Measurements from ENCODE around the gene FOXE1. TPM values are rescaled to one million over a fixed set of nuclear protein-coding genes. Genes with fewer than 3 reads are reported as not detected.

FOXE1 gene
- total RNA-seq, 3 donors from 2014 or later: not detected

- no peaks in the 10 kb centered on the region for H3K4me1 ChIP-seq (ENCODE audit: low read depth)
- intact Hi-C loops (cut with DNase I, micrococcal nuclease): no loop called here
Observed at GRCh38 chr9:97868859-97869258, 15.8 kb downstream of the FOXE1 start.

GRCh38 chr9:97873425-97873824 lies 20.4 kb downstream of the FOXE1 start:
- no peaks in the 10 kb centered on the region for H3K4me1 ChIP-seq (ENCODE audit: low read depth)
- no peaks in the 10 kb centered on the region for H3K36me3 ChIP-seq (ENCODE audit: low read depth)
- no peak for TF ChIP-seq CTCF (IDR thresholded peaks at IDR 0.05)
- ATAC-seq: no peak
- intact Hi-C loops (cut with DNase I, micrococcal nuclease): no loop called here
- DNase-seq: no peak
- H3K4me3 ChIP-seq: no peak overlapping the region
- H3K9me3 ChIP-seq: no peaks in the 10 kb centered on the region

More at GRCh38 chr9:97868859-97869258, 15.8 kb downstream of the FOXE1 start:
- DNase-seq: no peak
- no peak overlapping the region for H3K4me3 ChIP-seq
- ATAC-seq: no peak
- no peaks in the 10 kb centered on the region for H3K36me3 ChIP-seq (ENCODE audit: low read depth)
- TF ChIP-seq CTCF (IDR thresholded peaks at IDR 0.05): no peak
- peaks cover 17% of the 10 kb centered on the region for H3K9me3 ChIP-seq

- TF ChIP-seq CTCF (IDR thresholded peaks at IDR 0.05): no peak
- no peaks in the 10 kb centered on the region for H3K9me3 ChIP-seq
- intact Hi-C loops (cut with DNase I, micrococcal nuclease): no loop called here
- H3K36me3 ChIP-seq (ENCODE audit: low read depth): no peaks in the 10 kb centered on the region
- no peak overlapping the region for H3K4me3 ChIP-seq
- ATAC-seq (no peak), DNase-seq (no peak)
- no peaks in the 10 kb centered on the region for H3K4me1 ChIP-seq (ENCODE audit: low read depth)
Observed at GRCh38 chr9:97873882-97874281, 20.9 kb downstream of the FOXE1 start.

GRCh38 chr9:97874624-97875023 lies 21.6 kb downstream of the FOXE1 start:
- Histone ChIP-seq H3K36me3 (ENCODE audit: low read depth) (no peaks in the 10 kb centered on the region), H3K4me3 (no peak overlapping the region), H3K4me1 (ENCODE audit: low read depth) (no peaks in the 10 kb centered on the region), H3K9me3 (no peaks in the 10 kb centered on the region)
- no peak for TF ChIP-seq CTCF (IDR thresholded peaks at IDR 0.05)
- no peak for ATAC-seq
- intact Hi-C loops (cut with DNase I, micrococcal nuclease): no loop called here
- DNase-seq: no peak

- no peaks in the 10 kb centered on the region for H3K9me3 ChIP-seq
- intact Hi-C loops (cut with DNase I, micrococcal nuclease): no loop called here
- no peak for DNase-seq
Observed at GRCh38 chr9:97875111-97875510, 22.1 kb downstream of the FOXE1 start.

More at GRCh38 chr9:97875111-97875510, 22.1 kb downstream of the FOXE1 start:
- Histone ChIP-seq H3K36me3 (ENCODE audit: low read depth) (no peaks in the 10 kb centered on the region), H3K4me1 (ENCODE audit: low read depth) (no peaks in the 10 kb centered on the region), H3K4me3 (no peak overlapping the region)
- no peak for TF ChIP-seq CTCF (IDR thresholded peaks at IDR 0.05)
- no peak for ATAC-seq

All from mucosa of descending colon (tissue), 3 donors.